ENCODE measurements around the gene MCM5.
A peak's percentile ranks its signal among the peaks of the same experiment; 100 is the strongest.
"Not testable (repeated sequence)": the region's sequence is repeated elsewhere in the genome, so short reads cannot be mapped to it uniquely, and the experiment has no call there.

MCM5 gene

GRCh38 chr22:35432228-35432905 is 32.4 kb downstream of the MCM5 start:
- no peak for DNase-seq

GRCh38 chr22:35434061-35434710 is 34.2 kb downstream of the MCM5 start:
- no peak for DNase-seq

- no peak for DNase-seq
Measured at GRCh38 chr22:35435201-35435740, 35.3 kb downstream of the MCM5 start.

- DNase-seq, result no peak
Measured at GRCh38 chr22:35436421-35436820, 36.5 kb downstream of the MCM5 start.

- no peak for DNase-seq
Measured at GRCh38 chr22:35437049-35437448, 37.1 kb downstream of the MCM5 start.

- not testable (repeated sequence) for DNase-seq
Measured at GRCh38 chr22:35438673-35439364, 38.9 kb downstream of the MCM5 start.

GRCh38 chr22:35439365-35439717 is 39.4 kb downstream of the MCM5 start:
- DNase-seq, result peak in 1 of 4 experiments; percentile 15

GRCh38 chr22:35440129-35440528 is 40.2 kb downstream of the MCM5 start:
- DNase-seq, result no peak

GRCh38 chr22:35441489-35442100 is 41.7 kb downstream of the MCM5 start:
- no peak for DNase-seq

GRCh38 chr22:35442471-35442870 is 42.5 kb downstream of the MCM5 start:
- DNase-seq, result no peak

GRCh38 chr22:35443338-35443737 is 43.4 kb downstream of the MCM5 start:
- DNase-seq, result no peak

- no peak for DNase-seq
Measured at GRCh38 chr22:35443790-35444684, 44.1 kb downstream of the MCM5 start.

- DNase-seq, result no peak
Measured at GRCh38 chr22:35444685-35445399, 44.9 kb downstream of the MCM5 start.

- peak in 1 of 4 experiments; percentile 8 for DNase-seq
Measured at GRCh38 chr22:35445933-35446332, 46.0 kb downstream of the MCM5 start.

- DNase-seq, result peak; percentile 42 to 74 (median 60)
Measured at GRCh38 chr22:35446365-35446764, 46.4 kb downstream of the MCM5 start.

- no peak for DNase-seq
Measured at GRCh38 chr22:35448523-35448922, 48.6 kb downstream of the MCM5 start.

GRCh38 chr22:35449829-35450689 is 50.1 kb downstream of the MCM5 start:
- DNase-seq, result no peak

- no peak for DNase-seq
Measured at GRCh38 chr22:35450824-35451569, 51.1 kb downstream of the MCM5 start.

GRCh38 chr22:35451592-35451991 is 51.7 kb downstream of the MCM5 start:
- no peak for DNase-seq

GRCh38 chr22:35452351-35452781 is 52.4 kb downstream of the MCM5 start:
- no peak for DNase-seq
